ENCODE results near the gene USP25.

DNA sequence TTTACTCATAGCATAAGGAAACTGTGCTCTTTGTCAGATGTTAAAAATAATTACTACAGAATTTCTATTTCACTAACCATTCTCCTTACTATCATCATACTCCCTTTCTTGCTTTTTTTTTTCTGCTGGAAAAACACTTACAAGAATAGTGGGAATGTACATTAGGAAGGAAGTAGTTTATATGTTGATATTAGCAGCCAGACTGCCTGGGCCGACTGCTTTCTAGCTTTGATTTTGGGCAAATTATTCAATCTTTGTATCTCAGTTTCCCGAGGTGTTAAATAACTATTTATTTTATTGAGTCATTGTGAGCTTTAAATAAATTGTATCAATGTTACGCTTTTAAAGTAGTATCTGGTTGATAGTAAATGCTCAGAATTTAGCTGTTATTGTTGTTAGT, 122.4 kb downstream of the USP25 start:
- TF ChIP-seq, protein P1, sequence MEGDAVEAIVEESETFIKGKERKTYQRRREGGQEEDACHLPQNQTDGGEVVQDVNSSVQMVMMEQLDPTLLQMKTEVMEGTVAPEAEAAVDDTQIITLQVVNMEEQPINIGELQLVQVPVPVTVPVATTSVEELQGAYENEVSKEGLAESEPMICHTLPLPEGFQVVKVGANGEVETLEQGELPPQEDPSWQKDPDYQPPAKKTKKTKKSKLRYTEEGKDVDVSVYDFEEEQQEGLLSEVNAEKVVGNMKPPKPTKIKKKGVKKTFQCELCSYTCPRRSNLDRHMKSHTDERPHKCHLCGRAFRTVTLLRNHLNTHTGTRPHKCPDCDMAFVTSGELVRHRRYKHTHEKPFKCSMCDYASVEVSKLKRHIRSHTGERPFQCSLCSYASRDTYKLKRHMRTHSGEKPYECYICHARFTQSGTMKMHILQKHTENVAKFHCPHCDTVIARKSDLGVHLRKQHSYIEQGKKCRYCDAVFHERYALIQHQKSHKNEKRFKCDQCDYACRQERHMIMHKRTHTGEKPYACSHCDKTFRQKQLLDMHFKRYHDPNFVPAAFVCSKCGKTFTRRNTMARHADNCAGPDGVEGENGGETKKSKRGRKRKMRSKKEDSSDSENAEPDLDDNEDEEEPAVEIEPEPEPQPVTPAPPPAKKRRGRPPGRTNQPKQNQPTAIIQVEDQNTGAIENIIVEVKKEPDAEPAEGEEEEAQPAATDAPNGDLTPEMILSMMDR (IDR thresholded peaks at IDR 0.05), result no peak
- no peak for TF ChIP-seq POLR2A (IDR thresholded peaks at IDR 0.05)
